ENCODE measurements around the gene POLE.

POLE gene

DNA sequence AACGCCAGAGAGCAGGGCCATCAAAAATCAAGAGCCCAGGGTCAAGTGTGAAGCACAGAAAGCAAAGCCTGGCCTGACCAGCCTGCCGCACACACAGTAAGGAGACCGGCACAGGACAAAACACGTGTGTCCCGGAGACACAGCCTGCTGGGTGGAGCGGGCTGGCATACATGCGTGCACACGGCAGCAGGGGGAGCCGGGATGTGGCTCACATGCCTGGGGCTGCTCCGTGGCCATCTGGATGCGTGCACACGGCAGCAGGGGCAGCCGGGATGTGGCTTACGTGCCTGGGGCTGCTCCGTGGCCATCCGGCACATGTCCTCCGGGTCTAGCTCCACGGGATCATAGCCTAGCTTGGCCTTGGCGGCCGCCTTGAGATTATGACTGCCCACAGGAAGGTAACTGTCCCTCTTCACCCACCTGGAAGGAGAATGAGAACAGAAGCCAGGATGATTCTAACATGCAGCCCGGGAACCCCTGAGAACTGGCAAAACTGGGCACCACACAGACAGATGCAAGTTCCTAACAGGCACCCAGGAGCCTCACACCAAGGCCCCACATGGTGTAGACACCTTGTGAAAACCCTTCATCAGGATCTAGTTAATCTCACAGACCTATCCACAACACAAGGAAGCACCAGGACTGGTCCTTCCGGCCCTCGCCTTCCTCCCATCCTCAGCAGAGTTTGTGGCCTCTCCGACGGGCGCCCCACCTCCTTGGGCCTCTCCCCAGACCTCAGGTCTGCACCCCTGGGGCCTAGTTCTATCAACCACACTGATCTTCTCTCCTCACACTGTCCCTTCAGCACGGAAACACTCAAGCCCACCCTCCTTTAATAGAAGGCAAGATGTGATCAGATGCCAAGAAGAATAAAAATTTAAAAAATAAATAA is 13.6 kb downstream of the POLE start:
- no peaks in the 10 kb centered on the region for H3K27me3 ChIP-seq
- H3K27ac ChIP-seq, result no peak overlapping the region
- TF ChIP-seq CTCF (IDR thresholded peaks at IDR 0.05), result no peak
- H3K36me3 ChIP-seq, result peaks cover 80% of the 10 kb centered on the region
- H3K9me3 ChIP-seq, result no peaks in the 10 kb centered on the region
- peaks cover 8 to 12% of the 10 kb centered on the region in 2 experiments for H3K4me1 ChIP-seq (ENCODE audit: control insufficient read depth in 1 of 2, insufficient read depth in 1 of 2, low read depth in 1 of 2, low read length in 1 of 2)
- no peak overlapping the region for H3K4me3 ChIP-seq (ENCODE audit: low read depth in 1 of 2, low read length in 1 of 2)

DNA sequence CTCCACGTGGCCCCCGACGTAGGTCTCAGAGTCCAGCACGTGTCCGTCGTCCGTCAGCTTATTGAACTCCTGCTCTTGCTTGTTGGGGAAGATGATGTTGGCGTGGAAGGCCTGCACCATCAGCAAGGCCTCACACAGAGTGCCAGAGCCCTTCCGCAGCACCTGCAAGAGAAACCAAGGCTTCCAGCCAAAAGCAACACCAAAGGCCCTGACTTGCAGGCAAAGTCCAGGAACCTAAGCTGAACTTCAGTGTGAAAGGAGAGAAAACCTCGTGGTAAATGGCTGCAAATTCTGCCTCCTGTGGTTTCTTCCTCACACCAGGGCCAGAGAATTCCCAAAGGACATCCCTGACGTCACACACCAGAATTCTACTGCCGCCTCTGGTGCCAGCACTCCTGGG is 14.5 kb downstream of the POLE start:
- H3K36me3 ChIP-seq, result peaks cover 80% of the 10 kb centered on the region
- TF ChIP-seq CTCF (IDR thresholded peaks at IDR 0.05), result no peak
- H3K27ac ChIP-seq, result no peak overlapping the region
- H3K9me3 ChIP-seq, result no peaks in the 10 kb centered on the region
- no peak overlapping the region for H3K4me3 ChIP-seq (ENCODE audit: low read depth in 1 of 2, low read length in 1 of 2)
- H3K4me1 ChIP-seq (ENCODE audit: control insufficient read depth in 1 of 2, insufficient read depth in 1 of 2, low read depth in 1 of 2, low read length in 1 of 2), result peaks cover 8 to 12% of the 10 kb centered on the region in 2 experiments
- no peaks in the 10 kb centered on the region for H3K27me3 ChIP-seq

GRCh38 chr12:132672116-132672515 is 15.0 kb downstream of the POLE start:
- peaks cover 80% of the 10 kb centered on the region for H3K36me3 ChIP-seq
- no peaks in the 10 kb centered on the region for H3K27me3 ChIP-seq
- TF ChIP-seq CTCF (IDR thresholded peaks at IDR 0.05), result no peak
- H3K4me1 ChIP-seq (ENCODE audit: control insufficient read depth in 1 of 2, insufficient read depth in 1 of 2, low read depth in 1 of 2, low read length in 1 of 2), result peaks cover 8 to 12% of the 10 kb centered on the region in 2 experiments
- no peak overlapping the region for H3K4me3 ChIP-seq (ENCODE audit: low read depth in 1 of 2, low read length in 1 of 2)
- peak overlapping the region; percentile 57 for H3K27ac ChIP-seq
- H3K9me3 ChIP-seq, result no peaks in the 10 kb centered on the region

DNA sequence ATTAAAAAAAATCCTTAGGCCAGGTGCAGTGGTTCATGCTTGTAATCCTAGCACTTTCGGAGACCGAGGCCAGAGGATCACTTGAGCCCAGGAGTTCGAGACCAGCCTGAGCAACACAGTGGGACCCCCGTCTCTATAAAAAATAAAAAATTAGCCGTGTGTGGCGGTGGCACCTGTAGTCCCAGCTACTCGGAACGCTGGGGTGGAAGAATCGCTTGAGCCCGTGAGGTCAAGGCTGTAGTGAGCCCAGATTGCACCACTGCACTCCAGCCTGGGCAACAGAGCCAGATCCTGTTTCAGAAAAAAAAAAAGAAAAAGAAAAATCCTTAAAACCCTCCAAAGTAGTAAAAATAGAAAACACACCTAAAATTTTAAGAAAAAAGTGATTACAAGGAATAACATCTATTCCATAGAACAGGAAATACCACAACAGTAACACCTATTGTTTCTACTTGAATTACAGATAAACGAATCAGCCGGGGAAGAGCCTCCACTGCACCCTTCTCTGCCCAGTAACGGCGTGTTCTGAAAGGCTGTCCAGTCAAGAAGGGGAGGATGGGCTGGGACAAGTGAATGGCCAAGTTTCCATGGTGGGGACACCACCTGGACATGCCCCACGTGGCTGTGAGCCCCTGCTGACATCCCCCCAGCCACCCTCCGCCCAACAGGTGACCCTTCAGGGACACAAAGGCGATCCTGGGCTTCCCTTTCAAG is 17.8 kb downstream of the POLE start:
- Histone ChIP-seq H3K9me3 (no peaks in the 10 kb centered on the region), H3K27me3 (no peaks in the 10 kb centered on the region), H3K36me3 (peaks cover 64% of the 10 kb centered on the region), H3K4me3 (ENCODE audit: low read depth in 1 of 2, low read length in 1 of 2) (no peak overlapping the region), H3K27ac (no peak overlapping the region), H3K4me1 (ENCODE audit: control insufficient read depth in 1 of 2, insufficient read depth in 1 of 2, low read depth in 1 of 2, low read length in 1 of 2) (peaks cover 25 to 29% of the 10 kb centered on the region in 2 experiments)
- no peak for TF ChIP-seq CTCF (IDR thresholded peaks at IDR 0.05)

DNA sequence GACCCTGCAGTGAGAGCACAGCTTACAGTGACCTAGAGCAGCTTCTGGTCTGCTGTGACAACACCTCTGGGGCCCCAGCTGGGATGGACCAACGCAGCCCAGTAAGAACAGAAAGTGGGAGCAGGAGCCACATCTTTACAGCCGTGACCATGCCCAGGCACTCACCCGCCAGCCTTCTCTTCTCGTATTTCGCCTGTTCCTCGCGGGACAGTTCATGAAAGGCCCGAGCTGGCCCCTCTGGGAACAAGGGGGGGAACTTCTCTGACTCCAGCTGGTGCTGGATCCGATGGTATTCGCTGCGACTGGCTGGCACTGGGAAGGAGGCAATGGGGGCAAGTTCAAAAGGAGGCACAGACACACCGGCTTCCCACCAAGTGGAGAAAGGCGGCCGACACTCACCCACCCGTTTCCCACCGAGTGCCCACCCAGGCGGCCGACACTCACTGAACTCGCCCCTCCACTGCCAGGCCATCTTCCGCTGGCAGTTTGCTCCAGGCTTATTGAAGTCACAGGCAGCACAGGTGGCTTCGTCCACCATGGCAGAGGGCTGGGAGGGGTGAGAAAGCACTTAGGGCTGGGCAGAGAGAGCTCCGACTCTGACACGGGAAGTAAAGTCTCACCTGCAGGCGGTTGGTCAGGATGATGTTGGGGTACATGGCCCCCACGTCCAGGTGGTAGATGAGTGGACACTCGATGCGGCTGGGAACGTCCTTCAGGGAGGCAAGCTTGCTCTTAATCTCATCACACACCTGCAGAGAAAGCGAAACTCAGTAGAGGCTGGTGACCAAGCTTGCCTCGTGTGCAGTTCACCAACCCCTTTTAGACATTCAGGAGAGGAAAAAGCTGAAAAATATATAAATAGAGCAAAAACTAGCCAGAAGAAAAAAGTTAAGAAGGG is 18.7 kb downstream of the POLE start:
- no peak for TF ChIP-seq CTCF (IDR thresholded peaks at IDR 0.05)
- peaks cover 57% of the 10 kb centered on the region for H3K36me3 ChIP-seq
- H3K4me1 ChIP-seq (ENCODE audit: control insufficient read depth in 1 of 2, insufficient read depth in 1 of 2, low read depth in 1 of 2, low read length in 1 of 2), result peaks cover 34 to 38% of the 10 kb centered on the region in 2 experiments
- H3K4me3 ChIP-seq (ENCODE audit: low read depth in 1 of 2, low read length in 1 of 2), result no peak overlapping the region
- no peaks in the 10 kb centered on the region for H3K9me3 ChIP-seq
- no peak overlapping the region for H3K27ac ChIP-seq
- H3K27me3 ChIP-seq, result no peaks in the 10 kb centered on the region
